HepG2 (cell line): ENCODE measurements around the gene SPON1. TPM values are rescaled to one million over a fixed set of nuclear protein-coding genes. Genes with fewer than 3 reads are reported as not detected.

Source experiments
- ATAC-seq: fragments of 200-7000 bp; cut with Tn5 transposase; 3 replicates; pipeline ENCODE4 v1.9.1; 2020; ENCODE audit warnings: mild to moderate bottlenecking, moderate library complexity
- BruUV-seq: library from RNA; stranded (reverse); fragments of 400-500 nt; replicated peaks from 2 replicates; lab custom pipeline; 2021; lab: Mats Ljungman, UMichigan
- CTCF ChIA-PET: fragments of 300-600 bp; formaldehyde crosslinking; extraction: SDS; loops from one replicate; lab custom pipeline; 2021; ENCODE audit warnings: low total read pairs, inconsistent platforms, low intra/inter-chr PET ratio; lab: Yijun Ruan, JAX
- POLR2A ChIA-PET: fragments of 350-600 bp; sonication (Branson Sonifier 250); formaldehyde crosslinking; loops from one replicate; lab custom pipeline; 2020; ENCODE audit warnings: antibody characterized with exemption, inconsistent platforms; lab: Yijun Ruan, JAX
- DNase-seq: peaks from one replicate; pipeline ENCODE4 v3.0.0-alpha.2; 2015; ENCODE audit warnings: low spot score
- FAIRE-seq: peaks from 3 replicates; lab custom pipeline; 2011; peaks lifted over from hg19 to GRCh38; lab: Jason Lieb, UNC
- H2AFZ ChIP-seq: one replicate; pipeline ENCODE4 v1.6.1; 2011; ENCODE audit warnings: low read length, inconsistent platforms
- H3K27ac ChIP-seq: fragments of 300-600 bp; 3 replicates; pipeline ENCODE4 v1.8.0; 2011; ENCODE audit warnings: mixed run types, mild to moderate bottlenecking, mixed read lengths, low read length, inconsistent platforms; ENCODE audit not compliant: insufficient read depth; ENCODE audit errors: extremely low read length
- H3K27me3 ChIP-seq, 2 experiments: fragments of 200-600 bp in 1 of 2; 2 replicates in 1 of 2; 3 replicates in 1 of 2; pipeline versions ENCODE4 v1.6.0 to v1.8.0; 2011; ENCODE audit warnings: low read length in 2 of 2, mild to moderate bottlenecking in 2 of 2, moderate library complexity in 2 of 2, inconsistent platforms in 1 of 2; ENCODE audit not compliant: insufficient read depth in 2 of 2, control insufficient read depth in 1 of 2
- H3K36me3 ChIP-seq, 2 experiments: fragments of 200-600 bp in 1 of 2; replicated peaks in 1 of 2; 2 replicates in 1 of 2; 3 replicates in 1 of 2; pipeline versions ENCODE4 v1.5.1 to v1.8.0; 2011; ENCODE audit warnings: low read length in 2 of 2, inconsistent platforms in 1 of 2; ENCODE audit not compliant: insufficient read depth in 2 of 2, control insufficient read depth in 1 of 2
- H3K4me1 ChIP-seq: 2 replicates; pipeline ENCODE4 v1.5.1; 2012; ENCODE audit warnings: low read length, inconsistent platforms; ENCODE audit not compliant: insufficient read depth
- H3K4me2 ChIP-seq: 2 replicates; pipeline ENCODE4 v1.6.0; 2011; ENCODE audit warnings: low read depth, low read length, inconsistent platforms
- H3K4me3 ChIP-seq, 3 experiments: fragments of 200-600 bp in 1 of 3; sonication (generic), shearing (Covaris generic) in 1 of 3; replicated peaks in 1 of 3; 2 replicates each; pipeline ENCODE4 v1.5.1; 2011 to 2016; ENCODE audit warnings: low read length in 3 of 3, inconsistent platforms in 2 of 3, low read depth in 2 of 3, mild to moderate bottlenecking in 2 of 3, control low read depth in 1 of 3, mixed read lengths in 1 of 3; ENCODE audit not compliant: insufficient read depth in 1 of 3
- H3K79me2 ChIP-seq: one replicate; pipeline ENCODE4 v1.6.1; 2011; ENCODE audit warnings: low read length, inconsistent platforms; ENCODE audit not compliant: insufficient read depth
- H3K9ac ChIP-seq: 2 replicates; pipeline ENCODE4 v1.6.0; 2011; ENCODE audit warnings: mild to moderate bottlenecking, low read depth, low read length, inconsistent platforms; ENCODE audit not compliant: insufficient read depth
- H3K9me3 ChIP-seq: 2 replicates; pipeline ENCODE4 v1.5.1; 2012; ENCODE audit warnings: mild to moderate bottlenecking, low read length
- H4K20me1 ChIP-seq: 2 replicates; pipeline ENCODE4 v1.6.0; 2011; ENCODE audit warnings: inconsistent platforms, mild to moderate bottlenecking, low read length, moderate library complexity; ENCODE audit not compliant: insufficient read depth
- EED ChIP-seq: sonication (generic); formaldehyde crosslinking; IDR thresholded peaks from 2 replicates; pipeline ENCODE4 v1.5.0; 2020; ENCODE audit warnings: mild to moderate bottlenecking, missing genetic modification reagents
- KDM6A ChIP-seq: IDR thresholded peaks from 2 replicates; pipeline ENCODE4 v1.6.1; 2016; ENCODE audit warnings: low read depth
- MAFK ChIP-seq, 2 experiments: IDR thresholded peaks in 1 of 2; conservative IDR thresholded peaks in 1 of 2; 2 replicates each; pipeline ENCODE4 v1.6.1; 2011; ENCODE audit warnings: improper control_type of control experiment in 2 of 2, low read length in 2 of 2
- MNT ChIP-seq: fragments of 450-650 bp; IDR thresholded peaks from 2 replicates; pipeline ENCODE4 v1.6.1; 2016
- SNRNP70 ChIP-seq: fragments of 200-400 bp; formaldehyde crosslinking; IDR thresholded peaks from 2 replicates; pipeline ENCODE4 v1.6.1; 2017; ENCODE audit warnings: mild to moderate bottlenecking, low read depth, low read length, moderate library complexity
- TBL1XR1 ChIP-seq: fragments of 150-350 bp; IDR thresholded peaks from 2 replicates; pipeline ENCODE4 v1.6.1; 2014; ENCODE audit warnings: borderline replicate concordance, low read length; ENCODE audit not compliant: partially characterized antibody
- TP53 ChIP-seq: sonication (generic); formaldehyde crosslinking; conservative IDR thresholded peaks from 2 replicates; pipeline ENCODE4 v1.4.0; 2020; ENCODE audit warnings: missing genetic modification reagents
- ZBTB1 ChIP-seq: sonication (generic); formaldehyde crosslinking; IDR thresholded peaks from 2 replicates; pipeline ENCODE4 v1.4.0; 2020; ENCODE audit warnings: missing genetic modification reagents, borderline replicate concordance
- ZC3H4 ChIP-seq: sonication (generic); formaldehyde crosslinking; IDR thresholded peaks from 2 replicates; pipeline ENCODE4 v1.4.0; 2020; ENCODE audit warnings: missing genetic modification reagents, borderline replicate concordance
- ZNF18 ChIP-seq: sonication (generic); formaldehyde crosslinking; IDR thresholded peaks from 2 replicates; pipeline ENCODE4 v1.8.0; 2022; ENCODE audit warnings: mild to moderate bottlenecking, missing genetic modification reagents; ENCODE audit not compliant: insufficient replicate concordance
- ZNF230 ChIP-seq: sonication (generic); formaldehyde crosslinking; IDR thresholded peaks from 2 replicates; pipeline ENCODE4 v1.4.0; 2020; ENCODE audit warnings: mild to moderate bottlenecking, missing genetic modification reagents
- ZNF547 ChIP-seq: sonication (generic); formaldehyde crosslinking; IDR thresholded peaks from 2 replicates; pipeline ENCODE4 v1.5.1; 2020; ENCODE audit warnings: mild to moderate bottlenecking, missing genetic modification reagents
- ZNF569 ChIP-seq: sonication (generic); formaldehyde crosslinking; IDR thresholded peaks from 2 replicates; pipeline ENCODE4 v1.5.0; 2020; ENCODE audit warnings: mild to moderate bottlenecking, missing genetic modification reagents, moderate library complexity, borderline replicate concordance
- WGBS: methylation state at CpG from one replicate; pipeline ENCODE4 v1.1.6; 2017; ENCODE audit warnings: low lambda C conversion rate; 5-methylcytosine and 5-hydroxymethylcytosine counted together
- in situ Hi-C: cut with HindIII; loops from 2 replicates; pipeline ENCODE4 v1.10.0; 2017; ENCODE audit warnings: low pct_unique_long_range_greater_than_20kb; ENCODE audit not compliant: extremely low pct_ligation_motif_present
- intact Hi-C: fragments of 100-400 bp; cut with micrococcal nuclease; formaldehyde crosslinking; loops from one replicate; pipeline ENCODE4 v1.10.0; 2022; ENCODE audit not compliant: unreplicated experiment
- polyA plus RNA-seq, 8 experiments: library from polyadenylated mRNA; depleted of rRNA in 3 of 8; stranded (reverse) in 7 of 8; unstranded in 1 of 8; fragments of >200 nt; fragmentation: Illumina TruSeq in 4 of 8; extraction: Trizol in 4 of 8; gene quantifications; 2 replicates each; pipeline versions ENCODE4 v1.2.1 to v1.2.3, GENCODE V29; 2011 to 2016; ENCODE audit warnings: low read depth in 4 of 8, missing spikeins in 1 of 8, mixed read lengths in 1 of 8; ENCODE audit not compliant: insufficient read depth in 1 of 8
- total RNA-seq, 5 experiments: library from RNA; depleted of rRNA; stranded (reverse); fragments of >200 nt; fragmentation: Illumina TruSeq; extraction: Trizol; gene quantifications; 2 replicates each; pipeline ENCODE4 v1.2.3, GENCODE V29; 2016; ENCODE audit warnings: low read depth in 1 of 5

Gene SPON1
- total and polyA plus RNA-seq, 2 of the 13 experiments (the other 11 are each of a cell fraction or from before 2014, with no cell fraction given) = not detected

GRCh38 chr11:13929395-13929891, 33.1 kb upstream of the SPON1 start:
- POLR2A ChIA-PET = no interaction called here
- ATAC-seq = no peak
- BruUV-seq = no TSS peak

More at GRCh38 chr11:13929395-13929891, 33.1 kb upstream of the SPON1 start:
- TF ChIP-seq TP53 (CRISPR knock-in tag) (no peak), TBL1XR1 (no peak), ZBTB1 (CRISPR knock-in tag) (no peak), ZNF569 (no peak), ZNF547 (CRISPR knock-in tag) (no peak), EED (CRISPR knock-in tag) (no peak), ZNF18 (no peak), MNT (no peak), ZNF230 (CRISPR knock-in tag) (no peak), MAFK (conservative IDR thresholded peaks at IDR 0.05 in 1 of 2, IDR thresholded peaks at IDR 0.05 in 1 of 2; ENCODE audit: low read length in 2 of 2) (no peak), KDM6A (no peak), SNRNP70 (no peak), ZC3H4 (no peak)
- Histone ChIP-seq H3K27ac (no peak overlapping the region), H3K4me2 (no peak overlapping the region), H3K4me3 (no peak overlapping the region), H2AFZ (no peak overlapping the region), H3K9me3 (no peaks in the 10 kb centered on the region), H3K9ac (no peak overlapping the region), H4K20me1 (no peaks in the 10 kb centered on the region), H3K79me2 (no peaks in the 10 kb centered on the region), H3K27me3 (no peaks in the 10 kb centered on the region; a peak in 1 of 5 replicates), H3K4me1 (no peaks in the 10 kb centered on the region), H3K36me3 (no peaks in the 10 kb centered on the region)
- intact Hi-C loops = no loop called here
- FAIRE-seq (no peak), DNase-seq (no peak)
- in situ Hi-C loops = no loop called here
- CTCF ChIA-PET = no interaction called here
- WGBS = 4% methylated on average over 3 of the region's 3 CpGs
